GM06990 (cell line): ENCODE results near the gene ZNRF4.

Source experiments
- DNase-seq: peaks from one replicate; pipeline ENCODE4 v3.0.0-alpha.2; 2011; ENCODE audit not compliant: insufficient read length; ENCODE audit errors: extremely low read depth
- H3K27me3 ChIP-seq: replicated peaks from 2 replicates; pipeline ENCODE4 v1.6.0; 2011; ENCODE audit warnings: low read length; ENCODE audit not compliant: control insufficient read depth, insufficient read depth
- H3K36me3 ChIP-seq: 2 replicates; pipeline ENCODE4 v1.5.1; 2011; ENCODE audit warnings: low read length; ENCODE audit not compliant: control insufficient read depth, insufficient read depth
- H3K4me3 ChIP-seq: replicated peaks from 2 replicates; pipeline ENCODE4 v1.5.1; 2011; ENCODE audit warnings: low read depth, mild to moderate bottlenecking, control low read depth, low read length
- TF ChIP-seq, protein P1 (sequence below): IDR thresholded peaks from 2 replicates; pipeline ENCODE4 v1.5.1; 2011; ENCODE audit warnings: low read length, control low read depth, mild to moderate bottlenecking, inconsistent platforms; ENCODE audit not compliant: insufficient read depth, poor library complexity, severe bottlenecking

Gene ZNRF4

DNA sequence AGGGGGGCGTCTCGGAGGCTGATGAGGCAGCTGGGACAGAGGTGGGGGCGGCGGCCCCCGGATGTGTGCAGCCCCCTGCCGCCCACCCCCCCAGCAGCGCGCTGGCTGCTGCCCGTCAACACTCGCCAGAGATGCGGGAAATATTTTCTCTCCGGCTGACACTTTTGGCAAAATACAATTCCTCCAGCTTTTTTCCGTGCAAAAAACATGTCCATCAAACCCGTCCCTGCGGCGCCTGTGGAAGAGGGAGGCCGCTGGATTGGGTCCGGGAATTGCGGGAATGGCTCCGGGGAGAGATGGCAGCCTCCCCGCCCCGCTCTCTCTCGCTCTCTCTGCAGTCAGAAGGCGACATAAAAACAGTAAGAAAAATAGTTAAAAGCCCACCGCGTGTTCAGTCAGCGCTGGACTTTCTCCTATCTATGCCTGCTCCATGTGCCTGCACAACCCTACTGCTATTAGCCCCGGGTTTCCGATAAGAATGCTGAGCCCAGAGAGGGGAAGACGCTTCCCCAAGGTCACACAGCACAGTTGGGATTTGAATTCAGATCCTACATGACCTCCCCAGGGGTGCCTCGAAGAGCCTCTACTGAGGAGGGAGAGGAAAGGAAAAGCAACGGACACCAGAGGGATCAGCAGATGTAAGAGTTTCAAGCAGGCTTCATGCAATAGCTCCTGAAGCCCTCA lies 23.2 kb downstream of the ZNRF4 start:
- no peak for DNase-seq
- Histone ChIP-seq H3K27me3 (no peaks in the 10 kb centered on the region; the same call in 1 of the 2 replicates), H3K4me3 (no peak overlapping the region), H3K36me3 (no peaks in the 10 kb centered on the region)
- TF ChIP-seq, protein P1, sequence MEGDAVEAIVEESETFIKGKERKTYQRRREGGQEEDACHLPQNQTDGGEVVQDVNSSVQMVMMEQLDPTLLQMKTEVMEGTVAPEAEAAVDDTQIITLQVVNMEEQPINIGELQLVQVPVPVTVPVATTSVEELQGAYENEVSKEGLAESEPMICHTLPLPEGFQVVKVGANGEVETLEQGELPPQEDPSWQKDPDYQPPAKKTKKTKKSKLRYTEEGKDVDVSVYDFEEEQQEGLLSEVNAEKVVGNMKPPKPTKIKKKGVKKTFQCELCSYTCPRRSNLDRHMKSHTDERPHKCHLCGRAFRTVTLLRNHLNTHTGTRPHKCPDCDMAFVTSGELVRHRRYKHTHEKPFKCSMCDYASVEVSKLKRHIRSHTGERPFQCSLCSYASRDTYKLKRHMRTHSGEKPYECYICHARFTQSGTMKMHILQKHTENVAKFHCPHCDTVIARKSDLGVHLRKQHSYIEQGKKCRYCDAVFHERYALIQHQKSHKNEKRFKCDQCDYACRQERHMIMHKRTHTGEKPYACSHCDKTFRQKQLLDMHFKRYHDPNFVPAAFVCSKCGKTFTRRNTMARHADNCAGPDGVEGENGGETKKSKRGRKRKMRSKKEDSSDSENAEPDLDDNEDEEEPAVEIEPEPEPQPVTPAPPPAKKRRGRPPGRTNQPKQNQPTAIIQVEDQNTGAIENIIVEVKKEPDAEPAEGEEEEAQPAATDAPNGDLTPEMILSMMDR = no peak

DNA sequence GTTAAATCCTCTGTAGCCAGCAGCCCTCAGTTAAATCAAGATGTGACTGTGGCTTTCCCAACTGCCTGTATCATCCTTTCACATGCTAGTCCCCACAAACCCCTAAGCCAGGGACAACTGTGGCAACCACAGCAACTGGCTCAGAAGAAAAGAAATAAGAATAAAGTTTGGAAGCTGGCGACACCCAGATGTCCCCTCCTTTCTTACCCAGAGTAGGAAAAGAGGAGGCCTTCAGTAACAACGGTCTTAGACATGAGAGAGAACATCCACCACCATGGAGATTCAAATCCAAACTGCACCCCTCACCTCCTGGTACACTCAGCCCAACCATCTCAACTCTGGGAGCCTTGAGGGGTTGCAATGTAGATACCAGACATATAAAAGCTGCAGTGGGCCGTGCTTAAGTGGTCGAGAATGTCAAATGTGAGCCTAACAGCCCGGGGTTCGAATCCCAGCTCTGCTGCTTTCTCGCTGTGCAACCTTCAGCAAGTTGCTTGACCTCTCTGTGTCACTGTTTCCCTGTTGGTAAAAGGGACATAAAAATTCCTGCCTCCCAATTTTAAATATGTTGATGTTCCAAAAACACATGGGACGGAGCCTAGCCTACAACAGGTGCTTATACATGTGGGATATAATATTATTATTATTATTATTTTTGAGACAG lies 23.8 kb downstream of the ZNRF4 start:
- Histone ChIP-seq H3K27me3 (no peaks in the 10 kb centered on the region; the same call in 1 of the 2 replicates), H3K36me3 (no peaks in the 10 kb centered on the region), H3K4me3 (no peak overlapping the region)
- TF ChIP-seq, protein P1 = no peak
- DNase-seq = no peak

DNA sequence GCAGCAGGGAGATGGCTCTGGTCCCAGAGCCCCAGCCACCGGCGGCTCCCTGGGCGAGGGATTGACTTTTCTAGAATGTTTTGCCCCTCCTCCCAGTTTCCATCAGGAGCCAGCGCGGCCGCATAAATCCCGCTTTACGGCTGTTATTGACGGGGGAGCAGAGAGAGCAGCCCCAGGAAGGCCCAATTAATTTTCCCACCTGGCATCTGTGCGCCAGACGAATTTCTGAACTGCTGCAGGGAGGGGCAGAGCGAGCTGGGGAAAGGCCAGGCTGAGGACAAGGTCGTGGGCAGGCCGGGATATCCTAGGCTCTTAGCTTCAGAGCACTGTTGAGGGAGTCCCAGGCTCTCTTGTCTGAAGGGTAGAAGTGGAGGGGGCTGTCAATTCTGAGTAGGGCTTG lies 24.7 kb downstream of the ZNRF4 start:
- Histone ChIP-seq H3K27me3 (no peaks in the 10 kb centered on the region; the same call in 1 of the 2 replicates), H3K4me3 (no peak overlapping the region), H3K36me3 (no peaks in the 10 kb centered on the region)
- DNase-seq = no peak
- TF ChIP-seq, protein P1 = no peak

DNA sequence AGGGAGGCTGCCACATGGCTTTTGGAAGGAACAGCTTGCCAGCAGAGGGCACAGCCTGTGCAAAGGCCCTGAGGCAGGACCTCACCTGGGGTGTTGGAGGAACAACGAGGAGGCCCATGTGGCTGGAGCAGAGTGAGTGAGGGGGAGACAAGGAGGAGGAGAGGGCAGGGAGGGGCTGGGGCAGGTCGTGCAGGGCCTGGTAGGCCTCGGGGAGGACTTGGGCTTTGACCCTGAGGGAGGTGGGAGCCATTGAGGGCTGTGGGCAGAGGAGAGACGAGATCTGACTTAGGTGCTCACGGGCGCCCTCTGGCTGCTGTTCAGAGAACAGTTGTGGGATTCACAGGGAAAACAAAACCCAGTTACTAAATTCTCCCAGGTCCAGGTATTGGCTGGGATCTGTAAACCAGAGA lies 25.2 kb downstream of the ZNRF4 start:
- DNase-seq = no peak

DNA sequence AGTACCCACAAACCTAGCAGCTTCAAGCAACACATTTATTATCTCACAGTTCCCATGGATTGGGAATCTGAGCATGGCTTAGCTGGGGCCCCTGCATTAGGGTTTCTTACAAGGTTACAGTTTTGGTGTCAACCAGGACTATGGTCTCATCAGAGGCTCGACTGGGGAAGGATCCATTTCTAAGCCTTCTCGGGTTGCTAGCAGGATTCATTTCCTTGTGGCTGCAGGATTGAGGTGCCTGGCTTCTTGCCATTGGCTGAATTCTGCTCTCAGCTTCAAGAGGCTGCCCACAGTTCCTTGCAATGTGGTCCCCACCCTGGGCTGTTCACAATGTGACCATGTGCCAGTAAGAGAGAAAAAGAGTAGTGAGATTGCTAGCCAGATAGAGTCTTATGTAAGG lies 26.7 kb downstream of the ZNRF4 start:
- TF ChIP-seq, protein P1 = no peak
- no peaks in the 10 kb centered on the region for H3K27me3 ChIP-seq
- H3K4me3 ChIP-seq = no peak overlapping the region
- no peak for DNase-seq
- no peaks in the 10 kb centered on the region for H3K36me3 ChIP-seq

More for the DNA sequence above, 25.2 kb downstream of the ZNRF4 start:
- no peak overlapping the region for H3K4me3 ChIP-seq
- TF ChIP-seq, protein P1 = peak; percentile 63
- no peaks in the 10 kb centered on the region for H3K27me3 ChIP-seq
- H3K36me3 ChIP-seq = no peaks in the 10 kb centered on the region
